Ishikawa (cell line): Measurements from ENCODE around the gene ARHGEF4.

ENCODE experiments used
- CREB1 ChIP-seq: IDR thresholded peaks from 2 replicates; pipeline ENCODE4 v1.6.1; 2012; ENCODE audit warnings: low read depth
- EP300 ChIP-seq: IDR thresholded peaks from 2 replicates; pipeline ENCODE4 v1.6.1; 2012; ENCODE audit warnings: borderline replicate concordance
- FOXM1 ChIP-seq: IDR thresholded peaks from 2 replicates; pipeline ENCODE4 v1.6.1; 2012; ENCODE audit warnings: low read depth, borderline replicate concordance
- NFIC ChIP-seq: IDR thresholded peaks from 2 replicates; pipeline ENCODE4 v1.6.1; 2012
- RAD21 ChIP-seq: IDR thresholded peaks from 2 replicates; pipeline ENCODE4 v1.6.1; 2012; ENCODE audit warnings: low read depth
- TAF1 ChIP-seq: IDR thresholded peaks from 2 replicates; pipeline ENCODE4 v1.6.1; 2012; ENCODE audit warnings: low read depth, mild to moderate bottlenecking
- YY1 ChIP-seq: IDR thresholded peaks from 2 replicates; pipeline ENCODE4 v1.6.1; 2012; ENCODE audit warnings: low read depth
- ZBTB7A ChIP-seq: IDR thresholded peaks from 2 replicates; pipeline ENCODE4 v1.6.1; 2012; ENCODE audit warnings: low read depth

GRCh38 chr2:130787841-130788240, 48.9 kb upstream of the ARHGEF4 start:
- no peak for TF ChIP-seq EP300
- TF ChIP-seq ZBTB7A = no peak
- TF ChIP-seq FOXM1 = no peak
- no peak for TF ChIP-seq CREB1
- TF ChIP-seq TAF1 = no peak
- no peak for TF ChIP-seq YY1
- no peak for TF ChIP-seq RAD21
- no peak for TF ChIP-seq NFIC
